Heart left ventricle (tissue), 16 donors: ENCODE results near the gene SH3BP1. TPM values are rescaled to one million over a fixed set of nuclear protein-coding genes. Genes with fewer than 3 reads are reported as not detected.

ENCODE experiments used
- ATAC-seq, 4 donors: fragments of 200-7000 bp; cut with Tn5 transposase; one replicate each; pipeline ENCODE4 v1.9.1; 2020 to 2022; ENCODE audit warnings: moderate library complexity in 4 of 4, mild to moderate bottlenecking in 3 of 4, moderate number of reproducible peaks in 1 of 4
- DNase-seq, 5 donors: peaks; one replicate each; pipeline ENCODE4 v3.0.0-alpha.2; 2020
- H3K27ac ChIP-seq, 12 donors: fragments of 200-600 bp; sonication (generic) in 4 of 12; one replicate each; pipeline versions ENCODE4 v1.5.0 to v1.8.0; 2016 to 2022; ENCODE audit warnings: mild to moderate bottlenecking in 2 of 12
- H3K27me3 ChIP-seq, 9 donors: fragments of 200-600 bp; sonication (generic) in 2 of 9; one replicate each; pipeline versions ENCODE4 v1.5.1 to v1.8.0; 2016 to 2022; ENCODE audit warnings: mild to moderate bottlenecking in 3 of 9
- H3K36me3 ChIP-seq, 9 donors: fragments of 200-600 bp; sonication (generic) in 2 of 9; one replicate each; pipeline versions ENCODE4 v1.5.0 to v1.8.0; 2018 to 2022; ENCODE audit warnings: mild to moderate bottlenecking in 2 of 9
- H3K4me1 ChIP-seq, 12 donors: fragments of 200-600 bp; sonication (generic) in 4 of 12; one replicate each; pipeline versions ENCODE4 v1.5.0 to v1.8.0; 2016 to 2022; ENCODE audit warnings: mild to moderate bottlenecking in 3 of 12
- H3K4me3 ChIP-seq, 12 donors: fragments of 200-600 bp; sonication (generic) in 4 of 12; one replicate each; pipeline versions ENCODE4 v1.5.0 to v1.8.0; 2017 to 2022; ENCODE audit warnings: mild to moderate bottlenecking in 9 of 12, moderate library complexity in 4 of 12
- H3K9me3 ChIP-seq, 12 donors: fragments of 200-600 bp; sonication (generic) in 4 of 12; one replicate each; pipeline versions ENCODE4 v1.5.0 to v1.8.0; 2016 to 2022; ENCODE audit warnings: mild to moderate bottlenecking in 1 of 12
- POLR2A ChIP-seq, 2 donors: fragments of 450-650 bp; IDR thresholded peaks; one replicate each; pipeline ENCODE4 v1.6.1; 2017; ENCODE audit warnings: antibody characterized with exemption in 2 of 2, mild to moderate bottlenecking in 2 of 2, moderate library complexity in 2 of 2
- WGBS, 4 donors: extraction: QIAGEN DNeasy Blood & Tissue Kit in 2 of 4; methylation state at CpG; one replicate each; pipeline versions ENCODE4 v1.1.5 to v1.1.7; 2013 to 2018; 5-methylcytosine and 5-hydroxymethylcytosine counted together
- intact Hi-C, 10 donors: fragments of 100-400 bp; cut with DNase I; formaldehyde crosslinking; loops; one replicate each; pipeline versions ENCODE4 v1.11.1 to v1.14.2; 2022
- polyA plus RNA-seq, 2 donors: library from polyadenylated mRNA; stranded (reverse); fragments of 200-250 nt; gene quantifications; one replicate each; pipeline ENCODE4 v1.2.3, GENCODE V29; 2013
- total RNA-seq, 9 donors: library from RNA; depleted of rRNA in 2 of 9; stranded (reverse); fragments of >200 nt in 2 of 9; fragmentation: NEBNext Ultra II Directional in 3 of 9; extraction: Animal tissue kit (Norgen Biotek cat#: 25700) in 3 of 9; gene quantifications; one replicate each; pipeline versions ENCODE4 v1.1.0 to v1.2.4, GENCODE V29; 2016 to 2023
- TF ChIP-seq, protein P1 (sequence below), 12 donors: fragments of 200-600 bp; sonication (generic) in 4 of 12; IDR thresholded peaks; one replicate each; pipeline versions ENCODE4 v1.5.0 to v1.8.0; 2018 to 2022; ENCODE audit warnings: antibody characterized with exemption in 12 of 12, mild to moderate bottlenecking in 5 of 12
- donor health status: ischemic (EF 13 %, LVEDD 7.1; RV severe dilation, severe dysfunction).
- donor health status: healthy with polysubstance abuse.
- donor health status: DM: no; HTN: yes; CAD: no.
- donor health status: DM: no; HTN: no; CAD: no.
- donor health status: ischemic (EF 25% LVEDD 6.9; RV normal size, moderate dysfunction).
- donor health status: ischemic (EF 25% LVEDD 5.7; RV mildly dilated, moderate dysfunction).
- donor health status: healthy.
- donor health status: DM: yes; HTN: yes; CAD: no.
- donor health status: ischemic (EF 35%, LVEDD 5.7; RV mildly dilated, moderate dysfunction).
- donor health status: nonischemic (EF 11% LVEDD 7.7; RV severe dilation, severe dysfunction).
- donor health status: DM: yes; HTN: yes; CAD: no.
- donor health status: PGD.
- donor health status: ischemic (EF 29% LVEDD 5.4; RV normal size, mild dysfunction).
- donor health status: nonischemic (EF 23%, LVEDD 6.1; RV moderate dilation, normal function).

The SH3BP1 gene
- total and polyA plus RNA-seq, 11 donors, result 0.44 to 19.7 (median 2.0) TPM

DNA sequence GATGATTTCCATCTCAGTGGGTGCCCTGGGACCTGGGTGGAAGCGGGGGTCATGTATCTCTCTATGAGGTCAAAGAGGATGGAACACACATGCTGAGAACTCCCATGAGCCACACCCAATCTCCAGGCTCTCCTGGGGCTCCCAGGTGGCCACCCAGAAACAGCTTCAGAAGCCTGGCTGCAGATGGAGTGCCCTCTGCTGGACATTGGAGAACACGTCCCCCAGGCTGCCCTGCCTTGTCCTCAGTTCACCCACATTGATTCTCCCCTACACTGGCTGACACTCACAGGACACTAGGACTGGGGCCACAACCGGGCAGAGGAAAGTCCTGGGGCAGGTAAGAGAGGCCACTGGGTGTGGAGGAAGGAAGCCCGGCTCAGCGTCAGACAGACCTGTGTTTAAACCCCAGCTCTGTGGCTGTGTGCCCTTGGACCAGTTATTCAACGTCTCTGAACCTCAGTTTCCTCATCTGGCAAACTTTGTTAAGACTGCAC, 42.1 kb downstream of the SH3BP1 start:
- Histone ChIP-seq H3K4me1 (peaks cover 3 to 34% (median 22%) of the 10 kb centered on the region in 12 donors), H3K9me3 (no peaks in the 10 kb centered on the region), H3K27ac (no peak overlapping the region), H3K27me3 (no peaks in the 10 kb centered on the region), H3K36me3 (peaks cover 0 to 34% (median 28%) of the 10 kb centered on the region in 9 donors), H3K4me3 (no peak overlapping the region)
- TF ChIP-seq POLR2A (IDR thresholded peaks at IDR 0.05), result no peak
- TF ChIP-seq, protein P1, sequence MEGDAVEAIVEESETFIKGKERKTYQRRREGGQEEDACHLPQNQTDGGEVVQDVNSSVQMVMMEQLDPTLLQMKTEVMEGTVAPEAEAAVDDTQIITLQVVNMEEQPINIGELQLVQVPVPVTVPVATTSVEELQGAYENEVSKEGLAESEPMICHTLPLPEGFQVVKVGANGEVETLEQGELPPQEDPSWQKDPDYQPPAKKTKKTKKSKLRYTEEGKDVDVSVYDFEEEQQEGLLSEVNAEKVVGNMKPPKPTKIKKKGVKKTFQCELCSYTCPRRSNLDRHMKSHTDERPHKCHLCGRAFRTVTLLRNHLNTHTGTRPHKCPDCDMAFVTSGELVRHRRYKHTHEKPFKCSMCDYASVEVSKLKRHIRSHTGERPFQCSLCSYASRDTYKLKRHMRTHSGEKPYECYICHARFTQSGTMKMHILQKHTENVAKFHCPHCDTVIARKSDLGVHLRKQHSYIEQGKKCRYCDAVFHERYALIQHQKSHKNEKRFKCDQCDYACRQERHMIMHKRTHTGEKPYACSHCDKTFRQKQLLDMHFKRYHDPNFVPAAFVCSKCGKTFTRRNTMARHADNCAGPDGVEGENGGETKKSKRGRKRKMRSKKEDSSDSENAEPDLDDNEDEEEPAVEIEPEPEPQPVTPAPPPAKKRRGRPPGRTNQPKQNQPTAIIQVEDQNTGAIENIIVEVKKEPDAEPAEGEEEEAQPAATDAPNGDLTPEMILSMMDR (IDR thresholded peaks at IDR 0.05), result peak; percentile 81 to 93 (median 86)
- DNase-seq (peak; percentile 68 to 82 (median 76)), ATAC-seq (peak; percentile 28 to 58 (median 40))
- intact Hi-C loops, result loop anchor here in 9 of 10 donors (1.0 to 10.0 kb wide), 8 partner anchors 21 to 113 kb away; no protein-coding TSS in a partner anchor
- WGBS, 4 donors, result 19 to 31% (median 22%) methylated on average over 6 of the region's 6 CpGs

DNA sequence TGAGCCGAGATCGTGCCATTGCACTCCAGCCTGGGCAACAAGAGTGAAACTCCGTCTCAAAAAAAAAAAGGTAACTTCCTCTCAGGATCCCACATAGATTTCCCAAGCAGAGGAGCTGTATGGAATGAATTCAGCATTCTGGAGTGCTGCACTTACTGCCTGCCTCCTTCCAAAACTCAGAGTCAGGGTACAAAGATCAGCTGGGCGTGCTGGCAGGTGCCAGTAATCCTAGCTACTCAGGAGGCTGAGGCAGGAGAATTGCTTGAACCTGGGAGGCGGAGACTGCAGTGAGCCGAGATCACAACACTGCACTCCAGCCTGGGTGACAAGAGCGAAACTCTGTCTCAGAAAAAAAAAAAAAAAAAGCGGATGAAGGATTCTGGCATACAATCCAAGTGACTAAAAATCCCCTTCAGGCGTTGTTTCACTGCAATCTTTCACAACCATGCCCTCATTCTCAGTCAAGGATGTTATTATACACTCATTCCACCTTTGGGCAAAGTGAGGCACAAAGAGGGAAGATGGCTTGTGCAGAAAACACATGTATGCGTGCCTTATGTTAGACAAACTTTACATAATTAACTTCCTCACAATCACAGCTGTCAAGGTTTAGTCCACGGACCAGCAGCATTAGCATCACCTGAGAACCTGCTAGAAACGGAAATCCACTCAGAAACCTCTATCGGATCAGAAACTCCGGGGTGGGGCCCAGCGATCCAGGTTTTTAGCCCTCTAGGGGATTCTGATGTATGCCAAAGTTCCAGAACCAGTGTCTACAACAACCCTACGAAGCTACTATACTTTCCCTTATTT, 45.5 kb downstream of the SH3BP1 start:
- no peak for DNase-seq
- Histone ChIP-seq H3K4me1 (peaks cover 4 to 32% (median 21%) of the 10 kb centered on the region in 12 donors), H3K9me3 (no peaks in the 10 kb centered on the region), H3K36me3 (peaks cover 0 to 26% (median 20%) of the 10 kb centered on the region in 9 donors), H3K27me3 (no peaks in the 10 kb centered on the region), H3K4me3 (no peak overlapping the region), H3K27ac (no peak overlapping the region)
- ATAC-seq, result no peak
- no peak for TF ChIP-seq POLR2A (IDR thresholded peaks at IDR 0.05)
- TF ChIP-seq, protein P1 (IDR thresholded peaks at IDR 0.05), result no peak
- intact Hi-C loops, result loop anchor here in 9 of 10 donors (5.0 to 10.0 kb wide), 7 partner anchors 38 to 110 kb away; no protein-coding TSS in a partner anchor
- WGBS, 4 donors, result 77 to 85% (median 83%) methylated on average over 16 of the region's 16 CpGs

DNA sequence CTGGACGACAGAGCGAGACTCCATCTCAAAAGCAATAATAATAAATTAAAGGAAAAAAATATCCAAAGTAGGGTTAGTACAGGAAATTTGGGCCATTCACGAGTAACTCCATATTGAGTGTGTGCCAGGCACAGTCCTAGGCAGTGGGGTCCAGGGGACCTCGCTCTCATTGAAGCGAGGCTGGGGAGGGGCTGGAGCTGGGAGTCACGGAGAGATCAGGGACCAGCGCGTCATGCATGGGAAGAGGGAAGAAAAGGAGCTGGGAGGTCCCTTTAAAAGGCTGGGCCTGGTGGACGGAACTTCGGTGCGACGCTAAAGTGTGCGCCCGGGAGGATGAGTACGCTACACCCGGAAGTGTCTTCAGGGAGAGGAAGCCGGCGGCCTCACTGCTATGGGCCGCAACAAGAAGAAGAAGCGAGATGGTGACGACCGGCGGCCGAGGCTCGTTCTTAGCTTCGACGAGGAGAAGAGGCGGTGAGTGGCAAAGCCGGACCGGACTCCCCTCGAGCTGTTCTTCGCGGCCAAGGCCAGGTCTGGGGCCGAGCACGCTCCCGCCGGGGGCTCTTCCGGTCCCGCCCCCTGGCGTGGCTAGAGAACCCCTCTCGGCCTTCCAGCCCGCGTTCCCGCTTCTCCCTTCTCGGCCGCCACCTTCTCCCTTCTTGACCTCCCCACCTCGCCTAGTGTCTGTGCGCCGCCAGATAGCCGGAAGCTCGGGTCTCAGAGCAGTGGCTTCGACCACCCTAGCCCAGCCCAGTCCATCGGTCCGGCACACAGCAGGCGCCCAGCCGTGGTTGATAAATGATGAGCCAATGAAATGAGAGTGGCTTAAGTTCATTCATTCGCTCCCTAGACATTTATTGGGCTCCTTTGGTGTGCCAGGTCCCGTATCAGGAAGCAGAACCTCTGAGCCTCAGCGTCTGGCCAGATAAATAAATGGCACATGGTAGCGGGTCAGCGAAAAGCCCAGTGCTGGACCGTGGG, 46.8 kb downstream of the SH3BP1 start, which contains the start of gene NOL12:
NOL12 (plus strand) TSS at position 342 of the 981 bp plus-strand sequence; CDS start at position 392, 50 bp downstream.
- TF ChIP-seq, protein P1 (IDR thresholded peaks at IDR 0.05), result peak in 2 of 12 donors; percentile 7 to 41
- no peak for TF ChIP-seq POLR2A (IDR thresholded peaks at IDR 0.05)
- Histone ChIP-seq H3K4me3 (peak within 1 kb of the TSS; percentile 59 to 92 (median 84)), H3K4me1 (peaks cover 4 to 28% (median 17%) of the 10 kb centered on the region in 12 donors), H3K27me3 (no peaks in the 10 kb centered on the region), H3K27ac (peak within 1 kb of the TSS; percentile 59 to 97 (median 90)), H3K9me3 (no peaks in the 10 kb centered on the region), H3K36me3 (peaks cover 0 to 35% (median 30%) of the 10 kb centered on the region in 9 donors)
- peak; percentile 83 to 90 (median 85) for DNase-seq
- ATAC-seq, result peak; percentile 79 to 96 (median 92)
- intact Hi-C loops, result loop anchor here in 6 of 10 donors (5.0 to 10.0 kb wide), 5 partner anchors 39 to 109 kb away; no protein-coding TSS in a partner anchor
- WGBS, 4 donors, result 2 to 3% (median 3%) methylated on average over 59 to 62 of the region's 62 CpGs
